Glutamatergic neuron (in vitro differentiated cells): ENCODE measurements around the gene ZHX3. TPM values are rescaled to one million over a fixed set of nuclear protein-coding genes. Genes with fewer than 3 reads are reported as not detected.

ENCODE experiments used
- DNase-seq: peaks from one replicate; pipeline ENCODE4 v3.0.0; 2022
- H3K27ac Mint-ChIP-seq: one replicate; pipeline ENCODE4 v1.8.0; 2020; ENCODE audit warnings: mild to moderate bottlenecking, mixed read lengths, inconsistent platforms; ENCODE audit not compliant: unreplicated experiment
- H3K27me3 Mint-ChIP-seq: one replicate; pipeline ENCODE4 v1.8.0; 2020; ENCODE audit warnings: mild to moderate bottlenecking, moderate library complexity, mixed read lengths, inconsistent platforms; ENCODE audit not compliant: unreplicated experiment
- H3K36me3 Mint-ChIP-seq: one replicate; pipeline ENCODE4 v1.8.0; 2020; ENCODE audit warnings: mild to moderate bottlenecking, mixed read lengths, inconsistent platforms; ENCODE audit not compliant: unreplicated experiment
- H3K4me1 Mint-ChIP-seq: one replicate; pipeline ENCODE4 v1.8.0; 2020; ENCODE audit warnings: mild to moderate bottlenecking, low read depth, mixed read lengths, inconsistent platforms; ENCODE audit not compliant: unreplicated experiment
- H3K4me3 Mint-ChIP-seq: one replicate; pipeline ENCODE4 v1.8.0; 2020; ENCODE audit warnings: mild to moderate bottlenecking, mixed read lengths, inconsistent platforms; ENCODE audit not compliant: unreplicated experiment
- H3K9me3 Mint-ChIP-seq: one replicate; pipeline ENCODE4 v1.8.0; 2020; ENCODE audit warnings: mild to moderate bottlenecking, moderate library complexity, mixed read lengths, inconsistent platforms; ENCODE audit not compliant: unreplicated experiment
- total RNA-seq: library from RNA; stranded (reverse); fragmentation: NEBNext Ultra II Directional; extraction: Animal tissue kit (Norgen Biotek cat#: 25700); gene quantifications from one replicate; pipeline ENCODE4 v1.2.1, GENCODE V29; 2021; ENCODE audit not compliant: unreplicated experiment
- TF ChIP-seq, protein P1 (sequence below): fragments of 200-600 bp; sonication (generic); IDR thresholded peaks from one replicate; pipeline ENCODE4 v1.5.0; 2021; ENCODE audit not compliant: partially characterized antibody, unreplicated experiment

Gene ZHX3
- total RNA-seq, 1 donor from 2014 or later = 40.5 TPM

DNA sequence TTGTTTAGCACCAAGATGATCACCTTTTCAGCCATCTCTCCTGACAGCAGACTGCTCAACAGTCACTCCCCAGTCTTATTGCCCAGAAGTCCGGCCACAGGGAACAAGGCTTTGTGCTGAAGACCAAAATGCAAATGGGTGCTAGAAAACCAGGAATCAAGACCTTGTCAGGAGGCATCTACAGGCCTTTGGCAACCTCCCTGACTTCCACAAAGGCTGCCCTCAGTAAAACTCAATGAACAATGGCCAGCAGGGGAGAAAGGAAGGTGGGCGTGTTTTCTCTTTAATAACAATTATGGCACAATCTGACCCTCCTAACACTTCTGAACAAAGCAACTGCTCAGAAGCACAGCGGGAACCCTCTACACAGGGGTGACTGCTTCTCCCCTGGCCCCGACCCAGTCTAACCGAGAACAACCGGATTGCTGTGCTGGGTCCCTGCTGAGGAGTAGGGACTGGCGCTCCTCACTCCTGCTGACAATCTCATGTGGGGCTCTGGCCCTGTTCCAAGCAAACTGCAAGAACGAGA lies 138.6 kb downstream of the ZHX3 start:
- H3K36me3 Mint-ChIP-seq = no peaks in the 10 kb centered on the region

DNA sequence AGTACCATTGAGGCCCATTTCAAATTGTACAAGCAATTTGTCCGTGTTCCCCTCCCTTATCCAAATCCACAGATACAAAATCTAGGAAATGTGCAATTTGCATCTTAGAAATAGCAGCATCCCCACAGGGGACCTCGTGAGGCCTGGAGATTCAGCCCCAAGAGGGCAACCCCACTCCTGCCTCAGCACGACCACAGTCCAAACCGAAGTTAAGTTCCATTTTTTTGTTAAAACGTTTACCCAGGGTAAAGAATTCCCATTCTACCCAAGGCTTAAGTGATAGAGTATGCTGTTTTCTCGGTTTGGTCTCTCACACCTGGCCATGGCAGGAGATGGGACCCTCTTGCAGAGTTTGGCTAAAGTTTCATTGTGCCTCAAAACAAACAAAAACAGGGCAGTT lies 139.0 kb downstream of the ZHX3 start:
- Mint-ChIP-seq H3K4me1 (peaks cover 7% of the 10 kb centered on the region), H3K27ac (no peak overlapping the region), H3K4me3 (no peak overlapping the region), H3K36me3 (peaks cover 3% of the 10 kb centered on the region), H3K9me3 (peaks cover 19% of the 10 kb centered on the region), H3K27me3 (peaks cover 11% of the 10 kb centered on the region)
- TF ChIP-seq, protein P1, sequence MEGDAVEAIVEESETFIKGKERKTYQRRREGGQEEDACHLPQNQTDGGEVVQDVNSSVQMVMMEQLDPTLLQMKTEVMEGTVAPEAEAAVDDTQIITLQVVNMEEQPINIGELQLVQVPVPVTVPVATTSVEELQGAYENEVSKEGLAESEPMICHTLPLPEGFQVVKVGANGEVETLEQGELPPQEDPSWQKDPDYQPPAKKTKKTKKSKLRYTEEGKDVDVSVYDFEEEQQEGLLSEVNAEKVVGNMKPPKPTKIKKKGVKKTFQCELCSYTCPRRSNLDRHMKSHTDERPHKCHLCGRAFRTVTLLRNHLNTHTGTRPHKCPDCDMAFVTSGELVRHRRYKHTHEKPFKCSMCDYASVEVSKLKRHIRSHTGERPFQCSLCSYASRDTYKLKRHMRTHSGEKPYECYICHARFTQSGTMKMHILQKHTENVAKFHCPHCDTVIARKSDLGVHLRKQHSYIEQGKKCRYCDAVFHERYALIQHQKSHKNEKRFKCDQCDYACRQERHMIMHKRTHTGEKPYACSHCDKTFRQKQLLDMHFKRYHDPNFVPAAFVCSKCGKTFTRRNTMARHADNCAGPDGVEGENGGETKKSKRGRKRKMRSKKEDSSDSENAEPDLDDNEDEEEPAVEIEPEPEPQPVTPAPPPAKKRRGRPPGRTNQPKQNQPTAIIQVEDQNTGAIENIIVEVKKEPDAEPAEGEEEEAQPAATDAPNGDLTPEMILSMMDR = no peak
- no peak for DNase-seq

More for the DNA sequence above, 138.6 kb downstream of the ZHX3 start:
- Mint-ChIP-seq H3K9me3 (peaks cover 16% of the 10 kb centered on the region), H3K4me3 (no peak overlapping the region), H3K27ac (no peak overlapping the region), H3K27me3 (peaks cover 11% of the 10 kb centered on the region), H3K4me1 (peaks cover 6% of the 10 kb centered on the region)
- TF ChIP-seq, protein P1 = no peak
- no peak for DNase-seq

DNA sequence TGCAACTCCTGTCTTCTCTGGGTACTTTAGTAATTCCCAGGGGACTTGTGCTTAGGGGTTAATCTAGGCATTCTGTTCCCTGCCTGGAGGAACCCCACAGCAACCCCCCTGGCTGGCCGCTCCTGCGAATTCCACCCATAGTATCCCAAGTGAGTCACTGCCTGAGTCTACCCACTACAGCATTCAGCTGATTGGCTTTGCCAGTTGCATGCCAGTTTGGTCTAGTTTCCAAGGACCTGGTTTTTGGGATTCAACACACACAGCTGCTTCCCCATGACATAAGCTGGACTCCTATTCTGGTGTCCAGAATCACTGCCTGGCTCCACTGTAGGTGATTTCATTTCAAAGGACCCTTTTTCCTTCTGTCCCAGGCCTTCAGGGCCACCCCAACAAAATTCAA lies 139.9 kb downstream of the ZHX3 start:
- Mint-ChIP-seq H3K27me3 (peaks cover 13% of the 10 kb centered on the region), H3K36me3 (peaks cover 4% of the 10 kb centered on the region), H3K4me3 (no peak overlapping the region), H3K9me3 (peaks cover 21% of the 10 kb centered on the region), H3K27ac (no peak overlapping the region), H3K4me1 (peaks cover 7% of the 10 kb centered on the region)
- TF ChIP-seq, protein P1 = no peak
- DNase-seq = no peak

DNA sequence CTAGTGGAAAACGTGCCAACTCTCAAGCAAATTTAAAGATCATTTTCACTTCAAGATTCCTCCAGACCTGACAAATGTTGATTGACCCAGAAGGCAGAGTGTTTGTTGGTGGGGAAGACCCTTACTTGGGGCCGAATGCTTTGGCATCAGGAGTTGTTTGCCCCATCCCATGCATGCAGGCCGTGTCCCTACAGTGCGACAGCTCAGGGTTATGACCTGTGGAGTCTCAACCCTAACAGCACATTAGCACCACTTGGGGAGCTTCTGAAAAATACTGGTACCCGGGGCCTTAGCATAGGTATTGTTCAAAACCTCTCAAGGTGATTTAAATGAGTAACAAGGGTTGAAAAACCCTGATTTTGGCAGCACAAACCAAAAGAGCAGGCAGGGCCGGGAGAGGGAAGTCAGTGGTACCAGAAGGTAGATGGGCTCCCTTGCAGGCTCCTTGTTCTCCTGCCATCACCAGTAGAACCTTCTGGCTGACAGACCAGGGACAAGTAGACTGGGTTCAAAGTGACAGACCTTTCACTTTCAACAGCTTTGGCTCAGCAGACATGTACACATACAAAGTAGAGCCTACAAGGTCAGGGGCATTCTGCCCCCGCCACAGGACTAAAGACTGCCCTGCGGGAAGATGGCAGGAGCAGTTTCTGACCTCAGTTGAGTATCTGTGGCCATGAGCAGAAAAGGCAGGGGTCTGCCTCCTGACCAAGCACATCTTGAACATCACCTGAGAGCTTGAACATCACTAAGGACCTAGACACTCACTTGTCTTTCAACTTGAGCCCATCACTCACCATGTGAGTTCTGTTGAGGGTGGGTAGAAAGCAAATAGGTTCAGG lies 140.6 kb downstream of the ZHX3 start:
- H3K4me3 Mint-ChIP-seq = no peak overlapping the region
- peaks cover 4% of the 10 kb centered on the region for H3K36me3 Mint-ChIP-seq
- H3K4me1 Mint-ChIP-seq = peaks cover 7% of the 10 kb centered on the region
- TF ChIP-seq, protein P1 = no peak
- peaks cover 22% of the 10 kb centered on the region for H3K9me3 Mint-ChIP-seq
- no peak overlapping the region for H3K27ac Mint-ChIP-seq
- peaks cover 13% of the 10 kb centered on the region for H3K27me3 Mint-ChIP-seq
- DNase-seq = no peak
